Neural crest cell (in vitro differentiated cells): Measurements from ENCODE around the gene VAC14. TPM values are rescaled to one million over a fixed set of nuclear protein-coding genes. Genes with fewer than 3 reads are reported as not detected.

Experiments used
- DNase-seq: peaks from one replicate; pipeline ENCODE4 v3.0.0; 2021; ENCODE audit warnings: low read depth, mixed read lengths, low spot score
- H3K27ac Mint-ChIP-seq: one replicate; pipeline ENCODE4 v1.8.0; 2021; ENCODE audit warnings: mild to moderate bottlenecking, mixed read lengths; ENCODE audit not compliant: unreplicated experiment
- H3K27me3 Mint-ChIP-seq: 2 replicates; pipeline ENCODE4 v1.8.0; 2021; ENCODE audit warnings: low read depth, mild to moderate bottlenecking, mixed read lengths
- H3K36me3 Mint-ChIP-seq: 2 replicates; pipeline ENCODE4 v1.8.0; 2021; ENCODE audit warnings: low read depth, mild to moderate bottlenecking, mixed read lengths
- H3K4me1 Mint-ChIP-seq: 2 replicates; pipeline ENCODE4 v1.8.0; 2021; ENCODE audit warnings: mixed read lengths
- H3K4me3 Mint-ChIP-seq: one replicate; pipeline ENCODE4 v1.8.0; 2021; ENCODE audit warnings: mild to moderate bottlenecking, mixed read lengths
- H3K9me3 Mint-ChIP-seq: 2 replicates; pipeline ENCODE4 v1.8.0; 2021; ENCODE audit warnings: mixed read lengths
- CTCF ChIP-seq: fragments of 200-600 bp; sonication (generic); conservative IDR thresholded peaks from 2 replicates; pipeline ENCODE4 v1.5.0; 2021; ENCODE audit warnings: antibody characterized with exemption, mild to moderate bottlenecking
- total RNA-seq: library from RNA; stranded (reverse); gene quantifications from 2 replicates; pipeline ENCODE4 v1.2.1, GENCODE V29; 2021

Gene VAC14
- total RNA-seq, 1 donor from 2014 or later: 46.7 TPM

- peak overlapping the region; percentile 88 for H3K4me3 Mint-ChIP-seq
- no peak for DNase-seq
- H3K27me3 Mint-ChIP-seq: peaks cover 3% of the 10 kb centered on the region
- H3K36me3 Mint-ChIP-seq: no peaks in the 10 kb centered on the region
- no peak overlapping the region for H3K27ac Mint-ChIP-seq
- H3K4me1 Mint-ChIP-seq: peaks cover 35% of the 10 kb centered on the region
- TF ChIP-seq CTCF: no peak
- no peaks in the 10 kb centered on the region for H3K9me3 Mint-ChIP-seq
Observed at GRCh38 chr16:70684146-70685060, 116.6 kb downstream of the VAC14 start.

GRCh38 chr16:70683146-70683944 lies 117.6 kb downstream of the VAC14 start:
- Mint-ChIP-seq H3K4me1 (peaks cover 35% of the 10 kb centered on the region), H3K9me3 (no peaks in the 10 kb centered on the region), H3K27ac (no peak overlapping the region), H3K4me3 (peak overlapping the region; percentile 83), H3K27me3 (peaks cover 3% of the 10 kb centered on the region), H3K36me3 (no peaks in the 10 kb centered on the region)
- no peak for DNase-seq
- TF ChIP-seq CTCF: no peak

GRCh38 chr16:70682239-70683145 lies 118.5 kb downstream of the VAC14 start:
- Mint-ChIP-seq H3K4me1 (peaks cover 29% of the 10 kb centered on the region), H3K9me3 (no peaks in the 10 kb centered on the region), H3K4me3 (peak overlapping the region; percentile 83), H3K36me3 (no peaks in the 10 kb centered on the region), H3K27me3 (peaks cover 3% of the 10 kb centered on the region), H3K27ac (no peak overlapping the region)
- no peak for DNase-seq
- TF ChIP-seq CTCF: no peak

GRCh38 chr16:70681382-70682238 lies 119.3 kb downstream of the VAC14 start:
- peak overlapping the region; percentile 83 for H3K4me3 Mint-ChIP-seq

More at GRCh38 chr16:70681382-70682238, 119.3 kb downstream of the VAC14 start:
- Mint-ChIP-seq H3K36me3 (no peaks in the 10 kb centered on the region), H3K27ac (peak overlapping the region; percentile 62), H3K9me3 (no peaks in the 10 kb centered on the region), H3K4me1 (peaks cover 20% of the 10 kb centered on the region), H3K27me3 (no peaks in the 10 kb centered on the region)
- TF ChIP-seq CTCF: no peak
- peak; percentile 57 for DNase-seq
